Measurements from ENCODE around the gene SLC25A25.
"Not testable (repeated sequence)": the region's sequence is repeated elsewhere in the genome, so short reads cannot be mapped to it uniquely, and the experiment has no call there.

Gene SLC25A25

DNA sequence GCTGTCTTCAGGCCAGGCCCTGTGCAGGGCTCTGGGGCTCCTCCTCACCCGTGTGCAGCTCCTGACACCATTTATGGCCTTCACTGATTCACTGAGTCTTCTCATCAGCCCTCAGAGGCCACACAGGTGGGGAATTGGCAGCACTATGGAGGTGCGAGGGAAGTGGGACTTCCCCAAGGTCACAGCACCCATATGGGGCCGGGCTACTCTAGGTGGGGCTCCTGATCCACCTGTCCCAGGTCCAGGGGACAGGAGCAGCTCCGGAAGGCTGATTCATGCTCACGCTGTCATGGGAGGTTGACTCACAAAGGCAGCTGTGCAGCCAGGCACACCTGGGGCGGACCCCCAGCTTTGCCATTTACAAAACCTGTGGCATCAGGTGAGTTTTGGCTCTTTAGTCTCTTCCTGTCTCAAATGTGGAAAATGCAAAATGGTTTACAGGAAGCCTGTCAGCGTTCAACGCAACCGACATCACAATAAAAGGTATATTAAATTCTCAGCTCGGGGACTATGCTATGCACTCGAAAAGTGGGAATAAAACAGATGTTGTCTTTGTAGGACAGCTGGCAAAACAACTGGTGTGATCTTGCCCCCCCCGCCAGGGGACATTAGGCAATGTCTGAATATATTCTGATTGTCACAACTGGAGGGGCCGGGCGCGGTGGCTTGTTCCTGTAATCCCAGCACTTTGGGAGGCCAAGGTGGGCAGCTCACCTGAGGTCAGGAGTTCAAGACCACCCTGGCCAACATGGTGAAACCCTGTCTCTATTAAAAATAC, 15.9 kb upstream of the SLC25A25 start:
- DNase-seq (ENCODE audit: low read depth) = no peak

DNA sequence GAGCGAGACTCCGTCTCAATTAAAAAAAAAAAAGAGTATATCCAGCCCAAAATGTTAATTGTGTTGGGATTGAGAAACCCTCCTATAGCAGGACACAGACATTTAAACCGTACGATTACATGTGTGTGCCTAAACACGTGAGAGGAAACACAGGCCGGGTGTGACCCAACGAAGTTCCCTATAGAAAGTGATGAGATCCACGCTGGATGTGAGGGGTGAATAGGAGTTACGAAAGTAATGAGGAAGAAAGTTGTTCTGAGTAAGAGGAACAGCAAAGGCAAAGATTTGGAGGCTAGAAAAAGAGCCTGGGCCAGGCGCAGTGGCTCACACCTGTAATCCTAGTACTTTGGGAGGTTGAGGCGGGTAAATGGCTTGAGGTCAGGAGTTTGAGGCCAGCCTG, 14.5 kb upstream of the SLC25A25 start:
- no peak for DNase-seq (ENCODE audit: low read depth)

DNA sequence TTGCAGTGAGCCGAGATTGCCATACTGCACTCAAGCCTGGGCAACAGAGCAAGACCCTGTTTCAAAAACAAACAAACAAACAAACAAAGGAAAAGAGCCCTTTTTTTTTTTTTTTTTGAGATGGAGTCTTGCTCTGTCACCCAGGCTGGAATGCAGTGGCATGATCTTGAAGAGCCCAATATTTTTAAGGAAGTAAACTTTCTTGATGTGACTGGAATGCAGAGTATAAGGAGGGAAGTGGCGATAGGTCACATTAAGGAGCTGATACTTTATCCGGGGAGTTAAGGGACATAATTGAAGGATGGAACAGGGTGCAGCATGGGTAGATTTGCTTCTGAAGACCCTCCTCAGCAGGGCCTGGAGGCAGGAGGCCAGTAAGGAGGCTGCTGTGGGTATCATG, 13.9 kb upstream of the SLC25A25 start:
- no peak for DNase-seq (ENCODE audit: low read depth)

DNA sequence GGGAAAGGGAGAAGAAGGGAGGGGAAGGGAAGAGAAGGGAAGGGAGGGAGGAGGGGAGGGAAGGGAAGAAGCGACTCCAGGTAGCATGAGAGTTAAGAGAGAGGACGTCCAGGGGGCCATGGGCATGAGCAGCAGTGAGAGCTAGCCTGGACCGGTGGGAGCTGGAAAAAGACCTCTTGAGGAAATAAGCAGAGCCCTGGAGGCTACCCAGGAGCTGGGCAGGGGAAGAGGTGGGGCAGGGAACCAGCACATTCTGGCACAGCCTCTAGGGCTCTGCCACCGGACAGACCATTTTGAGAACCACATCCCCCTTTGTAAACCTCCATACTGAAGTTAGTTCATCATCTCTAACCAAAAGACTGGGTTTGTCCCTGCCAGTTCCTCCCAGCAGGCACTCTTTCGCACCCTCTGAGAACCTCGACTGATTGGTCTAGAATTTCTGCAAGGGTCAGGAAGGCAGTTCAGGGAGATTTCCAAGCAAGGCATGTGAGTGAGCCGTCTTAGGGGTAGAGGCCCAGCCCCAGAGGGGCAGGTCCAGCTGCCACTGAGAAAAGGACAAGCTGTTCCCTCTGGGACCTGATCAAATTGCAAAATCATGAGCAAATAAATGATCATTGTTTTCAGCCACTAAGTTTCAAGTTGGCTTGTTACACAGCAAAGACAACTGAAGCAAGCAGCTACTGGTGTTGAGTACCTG, 12.5 kb upstream of the SLC25A25 start:
- DNase-seq (ENCODE audit: low read depth) = no peak

DNA sequence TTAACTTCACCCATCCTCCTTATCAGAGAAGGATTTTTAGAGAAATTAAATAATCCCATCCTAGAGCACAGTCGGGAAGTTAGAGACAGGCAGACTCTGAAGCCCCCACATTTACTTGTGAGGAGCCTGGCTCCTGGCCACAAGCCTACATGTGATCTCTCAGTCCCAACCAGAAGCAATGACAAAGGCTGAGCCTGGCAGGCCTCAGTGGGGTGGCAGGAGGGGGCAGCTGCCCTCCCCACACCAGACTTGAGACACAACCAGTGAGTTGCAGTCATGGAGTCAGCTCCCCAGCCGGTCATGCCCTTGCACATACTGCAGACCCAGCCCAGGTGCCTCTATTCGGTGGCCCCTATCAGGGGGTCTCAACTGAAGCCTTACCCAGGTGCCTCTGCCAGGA, 11.9 kb upstream of the SLC25A25 start:
- DNase-seq (ENCODE audit: low read depth) = no peak

DNA sequence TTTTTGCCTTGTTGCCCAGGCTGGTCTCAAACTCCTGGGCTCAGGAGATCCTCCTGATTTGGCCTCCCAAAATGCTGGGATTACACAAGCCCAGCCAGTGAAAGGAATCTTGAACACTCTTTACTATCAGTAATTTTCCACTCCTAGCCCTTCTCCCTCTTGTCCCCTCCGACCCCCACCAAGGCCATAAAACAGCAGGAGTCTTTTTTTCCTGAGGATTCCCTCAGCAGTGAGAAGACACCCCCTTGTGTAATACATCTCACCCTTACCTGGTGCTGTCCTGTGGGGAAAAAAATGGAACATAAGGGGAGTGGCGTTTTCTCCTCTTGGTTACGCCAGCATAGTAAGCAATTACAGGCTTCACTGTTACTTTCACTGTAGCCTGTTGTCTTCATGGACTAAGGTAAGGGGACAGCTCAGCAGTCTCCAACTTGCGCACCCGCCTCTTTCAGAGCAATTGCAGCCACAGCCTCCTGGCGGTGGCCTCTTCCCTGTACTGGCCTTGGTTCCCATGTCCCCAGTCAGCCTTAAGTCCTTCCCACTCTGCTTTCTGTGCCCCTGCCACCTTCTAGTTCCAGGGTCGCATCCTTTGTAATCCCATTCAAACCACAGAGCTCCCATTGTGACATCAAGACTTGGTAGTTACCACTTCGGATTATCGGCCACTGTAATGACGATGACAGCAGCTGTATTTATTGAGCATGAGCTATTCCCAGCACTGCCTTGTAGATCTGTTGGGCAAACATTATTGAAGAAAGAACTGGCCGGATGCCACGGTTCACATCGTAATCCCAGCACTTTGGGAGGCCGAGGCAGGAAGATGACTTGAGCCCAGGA, 10.9 kb upstream of the SLC25A25 start:
- DNase-seq (ENCODE audit: low read depth) = no peak

DNA sequence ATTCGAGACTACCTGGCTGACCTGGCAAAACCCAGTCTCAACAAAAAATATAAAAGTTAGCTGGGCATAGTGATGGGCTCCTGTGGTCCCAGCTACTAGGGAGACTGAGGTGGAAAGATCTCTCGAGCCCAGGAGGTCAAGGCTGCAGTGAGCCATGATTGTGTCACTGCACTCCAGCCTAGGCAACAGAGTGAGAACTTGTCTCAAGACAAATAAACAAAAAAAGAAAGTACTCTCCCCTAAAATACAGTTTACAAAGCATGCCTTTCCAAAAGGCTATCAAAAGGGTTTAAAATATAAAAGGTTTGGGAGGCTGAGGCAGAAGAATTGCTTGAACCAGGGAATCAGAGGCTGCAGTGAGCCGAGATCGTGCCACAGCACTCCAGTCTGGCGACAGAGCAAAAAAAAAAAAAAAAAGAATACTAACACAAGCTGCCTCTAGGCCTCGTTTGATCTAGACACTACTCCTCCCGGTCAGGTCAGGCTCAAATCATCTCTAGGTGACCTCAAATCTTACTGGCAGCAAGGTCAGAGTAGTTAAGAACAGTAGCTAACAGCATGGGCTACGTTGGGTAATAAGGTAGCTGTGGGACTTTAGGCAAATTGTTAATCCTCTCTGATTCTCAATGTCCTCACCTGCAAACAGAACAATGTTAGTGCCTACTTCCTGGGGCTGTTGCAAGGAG, 10.2 kb upstream of the SLC25A25 start:
- DNase-seq (ENCODE audit: low read depth) = no peak

DNA sequence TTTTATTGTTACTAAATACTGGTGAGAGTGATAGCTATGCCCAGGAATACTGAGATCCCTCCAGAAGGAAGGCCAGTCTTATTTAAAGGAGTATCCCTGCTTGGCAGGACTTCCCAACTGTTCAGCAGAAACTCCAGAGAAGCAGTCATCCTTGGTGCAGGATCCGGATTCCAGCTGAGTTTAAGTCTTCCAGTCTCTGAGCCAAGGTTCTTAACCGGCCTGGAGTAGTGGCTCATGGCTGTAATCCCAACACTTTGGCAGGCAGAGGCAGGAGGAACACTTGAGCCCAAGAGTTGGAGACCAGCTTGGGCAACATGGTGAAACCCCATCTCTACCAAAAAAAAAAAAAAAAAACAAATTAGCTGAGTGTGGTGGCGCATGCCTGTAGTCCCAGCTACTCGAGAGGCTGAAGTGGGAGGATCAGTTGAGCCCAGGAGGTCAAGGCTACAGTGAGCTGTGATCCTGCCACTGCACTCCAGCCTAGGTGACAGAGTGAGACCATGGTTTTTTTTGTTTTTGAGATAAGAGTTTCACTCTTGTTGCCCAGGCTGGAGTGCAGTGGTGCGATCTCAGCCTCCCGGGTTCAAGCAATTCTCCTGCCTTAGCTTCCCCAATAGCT, 8.6 kb upstream of the SLC25A25 start:
- no peak for DNase-seq (ENCODE audit: low read depth)

DNA sequence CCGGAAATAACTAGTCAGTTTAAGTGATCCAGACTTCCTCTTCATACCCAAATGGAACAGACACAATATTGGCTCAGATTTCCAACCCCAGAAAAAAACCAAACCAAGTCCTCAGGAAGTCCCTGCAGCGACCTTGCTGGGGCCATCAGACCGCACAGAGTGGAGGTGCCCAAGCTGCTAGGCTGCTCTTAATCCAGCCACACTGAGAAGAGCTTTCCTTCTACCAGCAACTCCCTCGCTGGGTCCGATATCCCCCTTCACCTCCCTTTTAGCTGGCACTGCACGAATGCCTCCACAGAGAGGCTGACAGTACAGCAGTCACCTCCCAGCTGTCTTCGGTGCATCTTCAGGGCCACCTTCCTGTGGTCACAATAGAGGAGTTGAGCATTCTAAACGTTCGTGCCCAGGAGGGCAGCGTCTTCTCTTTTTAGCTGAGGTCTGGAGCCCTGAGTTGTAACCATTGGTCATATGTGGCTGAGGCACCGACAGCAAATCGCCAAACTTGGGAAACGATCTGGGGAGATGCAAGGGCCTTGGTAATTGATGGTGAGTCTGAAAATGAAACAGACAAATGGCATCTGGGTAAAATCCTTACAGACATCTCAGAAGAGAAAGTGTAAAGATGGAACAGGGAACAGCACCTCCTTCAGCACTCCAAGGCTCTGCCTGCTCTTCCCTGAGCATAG, 6.6 kb upstream of the SLC25A25 start:
- DNase-seq (ENCODE audit: low read depth) = no peak

DNA sequence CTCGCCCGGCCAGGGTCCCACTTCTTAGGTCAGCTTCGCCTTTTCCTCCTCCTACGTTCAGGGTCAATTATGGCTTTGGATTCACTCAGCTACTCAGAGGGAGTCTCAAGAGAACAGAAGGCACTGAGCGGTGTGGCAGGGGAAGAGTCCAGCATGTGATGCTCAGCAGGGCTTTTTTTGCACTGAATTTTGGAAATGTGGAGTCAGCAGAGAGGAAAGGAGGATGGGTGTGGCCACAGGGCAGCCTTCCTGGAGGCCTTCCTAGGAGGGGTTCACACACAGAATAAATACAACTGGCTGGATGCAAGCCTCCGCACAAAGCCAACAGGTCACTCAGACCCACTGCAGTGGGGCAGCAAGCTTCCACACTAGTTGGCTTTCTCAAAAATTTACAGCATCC, 5.8 kb upstream of the SLC25A25 start:
- no peak for DNase-seq (ENCODE audit: low read depth)

DNA sequence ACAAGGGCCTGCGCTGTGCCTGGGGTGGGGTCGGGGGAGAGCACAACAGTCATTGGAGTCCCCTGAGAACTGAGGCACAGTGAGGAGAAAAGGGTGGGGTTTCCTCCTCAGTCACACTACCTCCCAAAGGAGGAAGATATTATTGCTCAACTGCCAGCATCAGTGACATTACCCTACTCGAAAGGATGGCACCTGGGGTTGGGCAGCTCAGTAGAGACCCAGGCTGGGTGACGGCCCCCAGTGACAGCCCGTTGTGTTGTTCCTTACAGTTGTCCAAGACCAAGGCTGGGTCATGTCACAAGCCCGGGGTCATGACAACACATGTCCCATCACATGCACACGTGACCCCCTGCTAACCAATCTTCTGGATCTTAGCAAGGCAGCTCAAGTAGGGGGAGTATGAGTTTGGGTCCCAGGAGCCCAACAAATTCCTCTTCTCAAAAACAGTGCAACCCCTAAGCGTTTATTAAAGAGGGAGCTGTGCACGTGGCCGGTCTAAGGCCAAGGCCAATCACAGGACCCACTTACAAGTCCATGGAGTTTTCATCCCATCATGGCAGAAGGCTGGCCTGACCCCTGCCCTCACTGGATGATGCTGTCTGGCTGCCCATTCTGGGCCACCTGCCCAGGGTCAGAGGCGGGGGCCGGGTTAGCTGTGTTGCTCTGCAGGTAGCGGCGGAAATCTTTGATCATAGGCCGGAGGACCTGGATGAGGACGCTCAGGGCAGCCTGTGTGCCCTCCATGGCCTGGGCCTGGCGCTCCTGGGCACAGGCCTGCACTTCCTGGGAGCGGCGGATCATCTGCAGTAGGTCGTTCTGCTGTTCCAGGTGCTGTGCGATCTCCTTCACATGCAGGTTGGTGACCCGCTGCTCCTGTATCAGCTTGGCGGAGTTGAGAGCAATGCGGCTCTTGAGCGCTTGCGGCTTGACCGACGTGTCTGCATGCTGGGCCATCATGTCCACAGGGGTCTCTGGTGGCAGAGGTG, 4.9 kb upstream of the SLC25A25 start:
- DNase-seq (ENCODE audit: low read depth) = no peak

DNA sequence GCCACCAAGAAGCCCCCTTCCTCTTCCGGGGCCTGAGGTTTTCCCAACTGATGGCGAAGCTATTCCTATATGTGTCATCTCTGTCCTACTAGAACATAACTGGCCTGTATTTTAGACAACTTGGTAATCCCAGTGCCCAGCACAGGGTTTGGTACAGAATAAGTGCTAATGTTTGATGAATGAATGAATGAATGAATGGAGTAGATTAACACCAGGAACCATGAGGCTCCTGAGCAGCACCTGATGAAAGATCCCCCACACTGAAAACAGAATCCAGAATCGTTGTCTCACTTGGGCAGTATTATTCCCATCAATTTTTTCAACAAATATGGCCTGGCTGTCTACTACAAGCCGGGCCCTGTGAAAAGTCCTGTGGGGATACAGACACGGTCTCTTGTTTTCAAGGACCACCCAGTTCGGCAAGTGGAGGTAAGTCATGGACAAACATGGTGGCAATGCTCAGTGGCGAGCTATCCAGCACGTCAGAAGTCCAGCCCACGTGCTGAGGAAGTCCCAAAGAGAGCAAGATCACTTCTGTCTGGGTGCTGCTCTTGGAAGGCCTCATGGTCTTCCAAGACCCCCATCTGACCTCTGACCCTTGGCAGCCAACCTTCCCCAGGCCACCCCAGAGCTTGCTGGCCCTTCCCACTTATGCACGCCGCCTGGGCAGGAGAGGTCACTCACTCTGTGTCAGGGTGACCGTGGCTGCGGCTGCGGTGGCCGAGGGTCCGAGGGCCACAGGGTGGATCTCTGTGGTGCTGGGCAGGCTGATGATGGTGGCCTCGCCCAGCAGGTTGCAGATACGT, 1.9 kb upstream of the SLC25A25 start:
- DNase-seq (ENCODE audit: low read depth) = no peak

DNA sequence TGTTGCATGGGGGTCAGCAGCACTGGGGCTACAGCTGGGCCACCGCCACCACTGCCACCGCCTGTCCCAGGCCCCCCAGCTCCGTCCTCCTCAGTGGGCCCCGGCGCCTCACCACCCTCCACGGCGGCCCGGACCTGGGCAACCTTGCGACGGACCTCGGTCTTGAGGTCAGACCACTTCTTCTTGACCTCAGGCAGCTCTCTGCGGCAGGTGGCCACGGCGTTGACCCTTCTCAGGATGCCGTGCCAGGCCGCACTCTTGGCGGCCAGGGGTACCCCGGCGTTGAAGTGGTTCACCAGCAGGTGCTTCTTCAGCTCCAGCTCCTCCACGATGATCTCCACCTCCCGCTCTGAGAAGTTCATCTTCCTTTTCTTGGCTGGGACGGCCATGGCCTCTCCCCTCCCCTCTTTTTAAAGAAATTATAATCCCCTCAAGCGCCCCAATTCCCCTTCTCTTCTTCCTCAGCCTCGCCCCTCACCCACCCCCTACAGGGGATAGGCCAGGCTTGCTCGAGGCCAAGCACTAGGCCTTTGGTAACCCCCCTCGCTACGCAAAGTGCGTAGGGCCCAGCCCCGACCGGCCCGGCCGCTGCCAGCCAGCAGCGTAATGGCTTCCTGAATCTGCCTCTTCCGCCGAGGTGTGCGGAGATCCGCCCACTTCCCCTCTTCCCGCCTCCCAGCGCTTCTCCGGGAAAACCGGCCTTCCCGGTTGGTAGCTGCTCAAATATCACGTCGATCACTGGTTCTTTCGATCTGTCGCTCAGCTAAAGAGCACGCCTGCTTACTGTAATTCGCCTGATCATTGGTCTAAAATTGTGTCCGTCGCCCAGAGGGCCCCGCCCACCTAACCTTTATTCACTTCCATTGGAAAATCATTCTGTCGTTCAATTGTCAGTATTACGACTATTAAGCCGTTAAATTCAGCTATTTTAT, 1.1 kb upstream of the SLC25A25 start, which contains the start of gene NAIF1:
Gene NAIF1 (minus strand): TSS at position 608 of the 932 bp plus-strand sequence. CDS start 219 bp downstream, at position 389.
- peak; percentile 98 for DNase-seq (ENCODE audit: low read depth)

DNA sequence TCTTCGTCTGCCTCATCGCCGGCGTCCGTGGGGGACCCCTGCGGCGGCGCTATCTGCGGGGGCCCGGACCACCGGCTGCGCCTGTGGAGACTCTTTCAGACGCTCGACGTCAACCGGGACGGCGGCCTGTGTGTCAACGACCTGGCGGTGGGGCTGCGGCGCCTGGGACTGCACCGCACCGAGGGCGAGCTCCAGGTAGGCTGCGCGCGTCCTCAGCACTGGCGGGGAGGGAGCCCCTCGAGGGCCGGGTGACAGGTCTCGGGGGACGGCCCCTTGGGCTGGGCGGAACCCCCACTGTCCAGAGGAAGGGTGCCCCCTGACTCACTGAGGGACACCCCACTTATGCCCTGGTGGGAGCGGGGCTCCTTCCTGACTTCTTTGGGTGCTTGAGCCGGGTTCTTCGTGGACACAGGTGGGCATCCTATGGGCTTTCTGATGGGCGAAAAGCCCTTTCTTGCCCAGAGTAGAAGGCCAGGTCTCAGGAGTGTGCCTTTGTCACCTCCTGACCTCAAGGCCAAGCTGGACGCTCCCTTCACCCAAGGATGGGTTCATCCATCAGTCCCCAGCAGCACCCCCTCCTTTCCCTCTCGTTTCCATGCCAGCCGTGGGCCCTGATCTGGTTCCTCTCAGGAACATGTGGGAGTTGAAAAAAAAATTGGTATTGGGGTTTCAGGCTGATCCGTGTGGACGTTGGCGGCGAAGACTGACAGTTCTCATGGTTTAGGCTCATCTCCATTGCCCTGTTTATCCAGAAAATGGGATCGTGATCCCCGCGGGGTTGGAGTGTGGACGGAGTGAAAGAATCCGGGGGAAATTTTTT, 564 bp downstream of the SLC25A25 start:
- no peak for DNase-seq (ENCODE audit: low read depth)

DNA sequence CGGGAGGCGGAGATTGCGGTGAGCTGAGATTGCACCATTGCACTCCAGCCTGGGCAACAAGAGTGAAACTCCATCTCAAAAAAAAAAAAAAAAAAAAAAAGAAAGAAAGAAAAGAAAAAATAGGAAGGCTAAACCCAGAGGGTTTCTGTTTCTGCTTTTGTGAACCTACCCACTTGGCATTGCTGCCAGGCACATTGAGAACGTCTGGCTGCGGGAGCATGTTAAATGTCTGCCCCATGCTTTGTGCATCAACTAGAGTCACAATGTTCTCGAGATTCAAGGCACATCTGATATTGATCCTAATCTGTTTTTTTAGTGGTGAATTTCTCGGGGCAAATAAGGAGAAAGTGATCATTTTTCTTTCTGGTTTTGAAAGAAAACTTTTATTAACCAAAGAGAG, 2.8 kb downstream of the SLC25A25 start:
- no peak for DNase-seq (ENCODE audit: low read depth)

DNA sequence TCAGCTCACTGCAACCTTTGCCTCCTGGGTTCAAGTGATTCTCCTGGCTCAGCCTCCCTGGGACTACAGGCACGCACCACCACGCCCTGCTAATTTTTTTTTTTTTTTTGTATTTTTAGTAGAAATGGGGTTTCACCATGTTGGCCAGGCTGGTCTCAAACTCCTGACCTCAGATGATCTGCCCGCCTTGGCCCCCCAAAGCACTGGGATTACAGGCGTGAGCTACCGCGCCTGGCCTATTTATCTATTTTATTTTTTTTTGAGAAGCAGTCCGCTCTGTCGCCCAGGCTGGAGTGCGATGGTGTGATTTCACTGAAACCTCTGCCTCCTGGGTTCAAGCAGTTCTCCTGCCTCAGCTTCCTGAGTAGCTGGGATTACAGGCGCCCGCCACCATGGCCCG, 3.4 kb downstream of the SLC25A25 start:
- not testable (repeated sequence) for DNase-seq (ENCODE audit: low read depth)
